Vagina (tissue), 2 donors: ENCODE data around the gene CMIP. TPM values are rescaled to one million over a fixed set of nuclear protein-coding genes. Genes with fewer than 3 reads are reported as not detected.

Experiments used
- DNase-seq, 2 donors: peaks; one replicate each; pipeline ENCODE4 v3.0.0-alpha.2; 2017; ENCODE audit errors: extremely low spot score in 2 of 2
- H3K27ac ChIP-seq: fragments of 200-600 bp; sonication (generic); one replicate; pipeline ENCODE4 v1.5.1; 2019
- H3K27me3 ChIP-seq: fragments of 200-600 bp; sonication (generic); one replicate; pipeline ENCODE4 v1.5.1; 2019
- H3K36me3 ChIP-seq, 2 donors: fragments of 200-600 bp; sonication (generic); one replicate each; pipeline ENCODE4 v1.5.1; 2017 to 2019
- H3K4me1 ChIP-seq: fragments of 200-600 bp; sonication (generic); one replicate; pipeline ENCODE4 v1.5.1; 2019
- H3K4me3 ChIP-seq, 2 donors: fragments of 200-600 bp; sonication (generic); 1 replicate in 1 of 2; 2 replicates in 1 of 2; pipeline ENCODE4 v1.5.1; 2016 to 2019
- H3K9me3 ChIP-seq: fragments of 200-600 bp; sonication (generic); one replicate; pipeline ENCODE4 v1.5.1; 2019
- POLR2A ChIP-seq, 2 donors: fragments of 450-650 bp; IDR thresholded peaks; one replicate each; pipeline ENCODE4 v1.6.1; 2017; ENCODE audit warnings: antibody characterized with exemption in 2 of 2, mild to moderate bottlenecking in 2 of 2, moderate library complexity in 2 of 2
- POLR2AphosphoS5 ChIP-seq, 2 donors: sonication (generic); formaldehyde crosslinking; IDR thresholded peaks; one replicate each; pipeline ENCODE4 v1.9.0; 2017; ENCODE audit warnings: antibody characterized with exemption in 2 of 2, mild to moderate bottlenecking in 2 of 2, low read depth in 1 of 2; ENCODE audit not compliant: insufficient read depth in 1 of 2
- intact Hi-C: fragments of 100-400 bp; cut with DNase I; formaldehyde crosslinking; loops from one replicate; pipeline ENCODE4 v1.15.1; 2023
- total RNA-seq: library from RNA; depleted of rRNA; stranded (reverse); fragments of >200 nt; gene quantifications from one replicate; pipeline ENCODE4 v1.2.3, GENCODE V29; 2016
- TF ChIP-seq, protein P1 (sequence below), 3 experiments: fragments of 450-650 bp in 2 of 3; fragments of 200-600 bp in 1 of 3; sonication (generic) in 1 of 3; IDR thresholded peaks; one replicate each; pipeline ENCODE4 v1.5.1; 2017 to 2019; ENCODE audit warnings: antibody characterized with exemption in 3 of 3, mild to moderate bottlenecking in 2 of 3, moderate library complexity in 2 of 3

CMIP gene
- total RNA-seq, 1 donor from 2014 or later: 66.3 TPM

DNA sequence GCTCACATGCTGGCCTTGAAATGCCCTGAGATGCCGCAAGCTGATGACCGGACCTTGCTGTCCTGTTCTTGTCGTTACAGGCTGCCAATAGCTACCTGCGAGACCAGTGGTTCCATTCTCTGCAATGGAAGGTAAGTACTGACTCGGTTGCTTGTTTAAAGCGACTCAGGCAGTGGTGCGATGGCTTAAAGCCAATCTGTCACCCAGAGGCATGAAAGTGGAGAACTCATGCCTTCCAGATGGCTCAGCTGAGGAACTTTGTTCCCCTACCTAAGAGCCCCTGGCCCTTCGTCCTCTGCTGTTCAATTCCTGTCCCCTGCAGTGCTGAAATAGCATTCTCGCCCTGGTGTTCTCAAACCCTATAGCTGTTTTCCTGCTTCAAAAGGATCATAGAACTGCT is 176.2 kb downstream of the CMIP start:
- no peak for DNase-seq
- Histone ChIP-seq H3K9me3 (no peaks in the 10 kb centered on the region), H3K27me3 (no peaks in the 10 kb centered on the region), H3K36me3 (no peaks in the 10 kb centered on the region), H3K4me1 (peaks cover 83% of the 10 kb centered on the region), H3K4me3 (no peak overlapping the region), H3K27ac (peak overlapping the region; percentile 79)
- TF ChIP-seq POLR2A (IDR thresholded peaks at IDR 0.05) (no peak), POLR2AphosphoS5 (IDR thresholded peaks at IDR 0.05; ENCODE audit: insufficient read depth in 1 of 2, low read depth in 1 of 2) (no peak)
- TF ChIP-seq, protein P1, sequence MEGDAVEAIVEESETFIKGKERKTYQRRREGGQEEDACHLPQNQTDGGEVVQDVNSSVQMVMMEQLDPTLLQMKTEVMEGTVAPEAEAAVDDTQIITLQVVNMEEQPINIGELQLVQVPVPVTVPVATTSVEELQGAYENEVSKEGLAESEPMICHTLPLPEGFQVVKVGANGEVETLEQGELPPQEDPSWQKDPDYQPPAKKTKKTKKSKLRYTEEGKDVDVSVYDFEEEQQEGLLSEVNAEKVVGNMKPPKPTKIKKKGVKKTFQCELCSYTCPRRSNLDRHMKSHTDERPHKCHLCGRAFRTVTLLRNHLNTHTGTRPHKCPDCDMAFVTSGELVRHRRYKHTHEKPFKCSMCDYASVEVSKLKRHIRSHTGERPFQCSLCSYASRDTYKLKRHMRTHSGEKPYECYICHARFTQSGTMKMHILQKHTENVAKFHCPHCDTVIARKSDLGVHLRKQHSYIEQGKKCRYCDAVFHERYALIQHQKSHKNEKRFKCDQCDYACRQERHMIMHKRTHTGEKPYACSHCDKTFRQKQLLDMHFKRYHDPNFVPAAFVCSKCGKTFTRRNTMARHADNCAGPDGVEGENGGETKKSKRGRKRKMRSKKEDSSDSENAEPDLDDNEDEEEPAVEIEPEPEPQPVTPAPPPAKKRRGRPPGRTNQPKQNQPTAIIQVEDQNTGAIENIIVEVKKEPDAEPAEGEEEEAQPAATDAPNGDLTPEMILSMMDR (IDR thresholded peaks at IDR 0.05): no peak
- intact Hi-C loops: loop anchor here (10.0 kb wide), 1 partner anchor 104 kb away; no protein-coding TSS in a partner anchor

DNA sequence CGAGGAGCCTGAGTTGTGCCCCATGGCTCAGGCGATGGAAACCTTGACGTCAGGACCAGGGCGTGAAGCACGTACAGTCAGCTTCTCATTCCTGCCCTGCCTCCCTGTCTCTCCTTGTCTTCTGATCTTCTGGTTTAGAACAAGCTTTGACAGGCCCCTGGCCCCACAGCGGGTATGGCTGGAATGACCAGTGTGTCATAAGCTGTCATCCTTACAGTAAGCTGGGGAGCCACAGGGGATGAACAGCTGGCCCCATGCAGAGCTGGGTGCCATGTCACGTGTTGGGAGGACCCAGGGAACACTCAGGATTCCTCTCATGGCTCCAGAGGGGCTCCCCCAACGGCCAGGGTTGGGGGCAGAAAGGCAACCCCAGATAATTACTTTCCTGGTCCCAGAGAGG is 176.9 kb downstream of the CMIP start:
- no peaks in the 10 kb centered on the region for H3K9me3 ChIP-seq
- no peak for DNase-seq
- peak overlapping the region; percentile 79 for H3K27ac ChIP-seq
- intact Hi-C loops: loop anchor here (10.0 kb wide), 1 partner anchor 103 kb away; no protein-coding TSS in a partner anchor
- H3K4me1 ChIP-seq: peaks cover 83% of the 10 kb centered on the region
- H3K27me3 ChIP-seq: no peaks in the 10 kb centered on the region
- no peak overlapping the region for H3K4me3 ChIP-seq
- peak; percentile 39 to 67 for TF ChIP-seq POLR2AphosphoS5 (IDR thresholded peaks at IDR 0.05; ENCODE audit: insufficient read depth in 1 of 2, low read depth in 1 of 2)
- TF ChIP-seq, protein P1 (IDR thresholded peaks at IDR 0.05): no peak
- no peaks in the 10 kb centered on the region for H3K36me3 ChIP-seq

DNA sequence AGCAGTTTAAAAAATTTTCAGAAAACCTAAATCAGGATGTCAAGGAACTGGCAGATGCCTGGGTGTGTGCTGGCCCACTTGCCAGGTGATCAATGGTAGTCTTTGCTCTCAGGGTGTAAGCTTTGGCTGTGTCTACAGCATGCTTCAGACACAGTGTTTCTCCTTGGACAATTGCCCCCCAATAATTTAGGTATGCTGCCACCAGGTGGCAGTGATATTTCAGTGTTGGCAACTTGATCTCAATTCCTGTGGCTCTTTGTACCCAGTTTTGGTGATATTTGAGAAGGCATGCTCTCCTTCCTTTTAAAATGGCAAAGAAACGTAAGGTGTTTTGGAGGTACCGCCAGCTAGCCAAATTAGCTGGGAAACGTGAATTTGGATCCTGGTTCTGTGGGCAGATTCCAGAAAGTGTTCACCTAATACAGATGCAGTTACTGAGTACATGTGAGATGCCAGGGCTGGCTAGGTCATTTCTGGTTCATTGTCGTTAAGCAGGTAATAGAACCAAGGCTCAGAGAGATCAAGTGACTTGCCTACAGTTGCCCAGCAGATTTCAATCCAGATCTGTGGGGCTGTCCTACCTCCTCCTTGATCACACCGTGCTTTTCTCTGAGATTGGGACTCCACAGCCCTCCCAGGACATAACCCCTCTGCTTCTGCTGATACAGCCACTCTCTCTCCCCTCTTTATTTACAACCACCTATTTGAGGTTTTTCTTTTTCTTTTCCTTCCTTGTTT is 178.9 kb downstream of the CMIP start:
- peak overlapping the region; percentile 50 for H3K27ac ChIP-seq
- intact Hi-C loops: loop anchor here (10.0 kb wide), 1 partner anchor 101 kb away; no protein-coding TSS in a partner anchor
- DNase-seq: no peak
- no peaks in the 10 kb centered on the region for H3K36me3 ChIP-seq
- no peaks in the 10 kb centered on the region for H3K27me3 ChIP-seq
- H3K4me1 ChIP-seq: peaks cover 66% of the 10 kb centered on the region
- no peak overlapping the region for H3K4me3 ChIP-seq
- H3K9me3 ChIP-seq: no peaks in the 10 kb centered on the region
- TF ChIP-seq, protein P1 (IDR thresholded peaks at IDR 0.05): peak; percentile 29 to 54 (median 45)
- TF ChIP-seq POLR2AphosphoS5 (IDR thresholded peaks at IDR 0.05; ENCODE audit: insufficient read depth in 1 of 2, low read depth in 1 of 2) (no peak), POLR2A (IDR thresholded peaks at IDR 0.05) (no peak)

DNA sequence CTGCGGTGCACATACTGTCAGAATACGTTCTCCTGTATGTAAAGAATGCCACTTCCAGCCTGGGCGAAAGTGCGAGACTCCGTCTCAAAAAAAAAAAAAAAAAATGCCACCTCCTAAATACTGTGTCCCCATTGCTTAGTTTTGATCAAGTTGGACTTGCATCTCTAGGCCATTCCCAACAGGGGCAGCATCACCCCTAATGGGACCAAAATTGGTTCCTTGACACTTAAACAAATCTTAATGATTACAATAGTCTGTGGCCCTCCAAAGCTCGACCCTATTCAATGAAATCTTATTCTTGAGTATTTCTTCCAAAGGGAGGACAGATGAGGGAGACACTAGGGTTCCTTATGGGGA is 179.8 kb downstream of the CMIP start:
- peak overlapping the region; percentile 85 for H3K27ac ChIP-seq
- DNase-seq: no peak
- no peaks in the 10 kb centered on the region for H3K27me3 ChIP-seq
- no peak overlapping the region for H3K4me3 ChIP-seq
- intact Hi-C loops: loop anchor here (10.0 kb wide), 1 partner anchor 100 kb away; no protein-coding TSS in a partner anchor
- no peaks in the 10 kb centered on the region for H3K36me3 ChIP-seq
- TF ChIP-seq, protein P1 (IDR thresholded peaks at IDR 0.05): no peak
- H3K9me3 ChIP-seq: no peaks in the 10 kb centered on the region
- H3K4me1 ChIP-seq: peaks cover 58% of the 10 kb centered on the region
